ENCODE measurements around the gene F10. TPM values are rescaled to one million over a fixed set of nuclear protein-coding genes. Genes with fewer than 3 reads are reported as not detected.

F10 gene
- total and polyA plus RNA-seq, 2 of the 13 experiments (the other 11 are each of a cell fraction or from before 2014, with no cell fraction given), result 58.4 to 237 TPM

DNA sequence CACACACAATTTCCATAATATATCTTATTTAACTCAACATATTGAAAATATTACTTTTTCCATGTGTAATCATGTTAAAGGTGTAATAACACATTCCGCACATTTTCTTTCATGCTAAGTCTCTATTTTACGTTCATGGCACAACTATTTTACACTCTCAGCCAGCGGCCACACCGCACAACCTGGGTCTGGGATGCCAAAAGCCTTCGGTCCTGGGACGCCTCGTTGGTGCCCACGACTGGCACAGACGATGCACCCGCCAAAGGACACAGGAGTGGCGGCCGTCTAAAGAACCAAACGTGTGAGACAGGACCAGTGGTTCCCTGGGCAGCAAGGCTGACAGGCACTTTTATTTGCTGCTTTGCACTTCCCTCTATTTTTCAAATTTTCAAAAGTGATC is 25.8 kb downstream of the F10 start:
- intact Hi-C loops (cut with micrococcal nuclease; ENCODE audit: unreplicated experiment) (loop anchor here (5.0 kb wide), 1 partner anchor 456 kb away; the partner anchor contains the start of gene ATP11A), in situ Hi-C loops (cut with HindIII; ENCODE audit: extremely low pct_ligation_motif_present, low pct_unique_long_range_greater_than_20kb) (no loop called here)
- DNase-seq (ENCODE audit: low spot score) (no peak), ATAC-seq (no peak), FAIRE-seq (no peak)
- Histone ChIP-seq H4K20me1 (ENCODE audit: insufficient read depth, low read length) (no peaks in the 10 kb centered on the region), H3K4me1 (ENCODE audit: insufficient read depth, low read length) (peaks cover 47% of the 10 kb centered on the region), H2AFZ (ENCODE audit: low read length) (no peak overlapping the region), H3K36me3 (replicated peaks in 1 of 2; ENCODE audit: control insufficient read depth in 1 of 2, insufficient read depth in 2 of 2, low read length in 2 of 2) (peaks cover 11 to 31% of the 10 kb centered on the region in 2 experiments; a peak in 3 of 5 replicates), H3K4me2 (ENCODE audit: low read depth, low read length) (no peak overlapping the region), H3K4me3 (replicated peaks in 1 of 3; ENCODE audit: insufficient read depth in 1 of 3, low read depth in 2 of 3, low read length in 3 of 3) (no peak overlapping the region), H3K9ac (ENCODE audit: insufficient read depth, low read depth, low read length) (no peak overlapping the region), H3K9me3 (ENCODE audit: low read length) (no peaks in the 10 kb centered on the region), H3K79me2 (ENCODE audit: insufficient read depth, low read length) (peaks cover 31% of the 10 kb centered on the region), H3K27ac (ENCODE audit: extremely low read length, insufficient read depth, low read length) (no peak overlapping the region), H3K27me3 (ENCODE audit: control insufficient read depth in 1 of 2, insufficient read depth in 2 of 2, low read length in 2 of 2) (no peaks in the 10 kb centered on the region)
- ChIA-PET POLR2A (interaction anchor here (1.2 to 3.7 kb wide), 2 partner anchors 25 to 61 kb away, joined by 3 to 33 read pairs; partner anchors contain the start of genes CUL4A, F10 and PCID2), CTCF (ENCODE audit: low intra/inter-chr PET ratio, low total read pairs) (no interaction called here)
- TF ChIP-seq, protein P1, sequence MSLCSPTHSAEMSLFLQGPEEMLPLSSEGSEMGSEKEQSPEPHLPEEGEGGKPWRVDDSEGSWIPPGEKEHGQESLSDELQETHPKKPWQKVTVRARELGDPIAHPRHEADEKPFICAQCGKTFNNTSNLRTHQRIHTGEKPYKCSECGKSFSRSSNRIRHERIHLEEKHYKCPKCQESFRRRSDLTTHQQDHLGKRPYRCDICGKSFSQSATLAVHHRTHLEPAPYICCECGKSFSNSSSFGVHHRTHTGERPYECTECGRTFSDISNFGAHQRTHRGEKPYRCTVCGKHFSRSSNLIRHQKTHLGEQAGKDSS (CRISPR knock-in tag; IDR thresholded peaks at IDR 0.05; ENCODE audit: borderline replicate concordance, low read depth), result no peak
- TF ChIP-seq AGO1 (IDR thresholded peaks at IDR 0.05; ENCODE audit: low read depth, low read length, poor library complexity, severe bottlenecking) (peak; percentile 11), NFKB2 (CRISPR knock-in tag; IDR thresholded peaks at IDR 0.05; ENCODE audit: borderline replicate concordance) (0 out of 2 replicates have a peak, but pooled peaks have one; percentile 17), ZNF530 (CRISPR knock-in tag; IDR thresholded peaks at IDR 0.05; ENCODE audit: low read depth) (no peak)
- TF ChIP-seq, protein P2, sequence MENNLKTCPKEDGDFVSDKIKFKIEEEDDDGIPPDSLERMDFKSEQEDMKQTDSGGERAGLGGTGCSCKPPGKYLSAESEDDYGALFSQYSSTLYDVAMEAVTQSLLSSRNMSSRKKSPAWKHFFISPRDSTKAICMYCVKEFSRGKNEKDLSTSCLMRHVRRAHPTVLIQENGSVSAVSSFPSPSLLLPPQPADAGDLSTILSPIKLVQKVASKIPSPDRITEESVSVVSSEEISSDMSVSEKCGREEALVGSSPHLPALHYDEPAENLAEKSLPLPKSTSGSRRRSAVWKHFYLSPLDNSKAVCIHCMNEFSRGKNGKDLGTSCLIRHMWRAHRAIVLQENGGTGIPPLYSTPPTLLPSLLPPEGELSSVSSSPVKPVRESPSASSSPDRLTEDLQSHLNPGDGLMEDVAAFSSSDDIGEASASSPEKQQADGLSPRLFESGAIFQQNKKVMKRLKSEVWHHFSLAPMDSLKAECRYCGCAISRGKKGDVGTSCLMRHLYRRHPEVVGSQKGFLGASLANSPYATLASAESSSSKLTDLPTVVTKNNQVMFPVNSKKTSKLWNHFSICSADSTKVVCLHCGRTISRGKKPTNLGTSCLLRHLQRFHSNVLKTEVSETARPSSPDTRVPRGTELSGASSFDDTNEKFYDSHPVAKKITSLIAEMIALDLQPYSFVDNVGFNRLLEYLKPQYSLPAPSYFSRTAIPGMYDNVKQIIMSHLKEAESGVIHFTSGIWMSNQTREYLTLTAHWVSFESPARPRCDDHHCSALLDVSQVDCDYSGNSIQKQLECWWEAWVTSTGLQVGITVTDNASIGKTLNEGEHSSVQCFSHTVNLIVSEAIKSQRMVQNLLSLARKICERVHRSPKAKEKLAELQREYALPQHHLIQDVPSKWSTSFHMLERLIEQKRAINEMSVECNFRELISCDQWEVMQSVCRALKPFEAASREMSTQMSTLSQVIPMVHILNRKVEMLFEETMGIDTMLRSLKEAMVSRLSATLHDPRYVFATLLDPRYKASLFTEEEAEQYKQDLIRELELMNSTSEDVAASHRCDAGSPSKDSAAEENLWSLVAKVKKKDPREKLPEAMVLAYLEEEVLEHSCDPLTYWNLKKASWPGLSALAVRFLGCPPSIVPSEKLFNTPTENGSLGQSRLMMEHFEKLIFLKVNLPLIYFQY (CRISPR knock-in tag; IDR thresholded peaks at IDR 0.05; ENCODE audit: borderline replicate concordance), result no peak
- WGBS (ENCODE audit: low lambda C conversion rate), result over 99% methylated on average over 13 of the region's 13 CpGs
- BruUV-seq (replicated peaks), result no TSS peak
